Transverse colon (tissue), 4 donors: Measurements from ENCODE around the gene NKD2. TPM values are rescaled to one million over a fixed set of nuclear protein-coding genes. Genes with fewer than 3 reads are reported as not detected.

Experiments used
- DNase-seq: peaks from one replicate; pipeline ENCODE4 v3.0.0-alpha.2; 2019
- H3K27ac ChIP-seq, 4 donors: fragments of 200-600 bp; sonication (generic); 2 replicates each; pipeline ENCODE4 v1.5.1; 2016 to 2018; ENCODE audit warnings: inconsistent platforms in 4 of 4
- H3K27me3 ChIP-seq: fragments of 200-600 bp; sonication (generic); 2 replicates; pipeline ENCODE4 v1.5.1; 2017; ENCODE audit warnings: inconsistent platforms
- H3K36me3 ChIP-seq, 4 donors: fragments of 200-600 bp; sonication (generic); 2 replicates each; pipeline ENCODE4 v1.5.1; 2017 to 2019; ENCODE audit warnings: inconsistent platforms in 4 of 4
- H3K4me1 ChIP-seq, 4 donors: fragments of 200-600 bp; sonication (generic); 2 replicates each; pipeline ENCODE4 v1.5.1; 2017 to 2020; ENCODE audit warnings: inconsistent platforms in 4 of 4
- H3K4me3 ChIP-seq, 4 donors: fragments of 200-600 bp; sonication (generic); 1 replicate in 1 of 4; 2 replicates in 3 of 4; pipeline versions ENCODE4 v1.5.1 to v1.6.1; 2017 to 2019; ENCODE audit warnings: inconsistent platforms in 4 of 4
- H3K9me3 ChIP-seq, 2 donors: fragments of 200-600 bp; sonication (generic); 2 replicates each; pipeline ENCODE4 v1.5.1; 2017 to 2019; ENCODE audit warnings: inconsistent platforms in 2 of 2
- EP300 ChIP-seq: sonication (generic); formaldehyde crosslinking; IDR thresholded peaks from one replicate; pipeline ENCODE4 v1.6.1; 2017; ENCODE audit warnings: antibody characterized with exemption, low read depth
- POLR2A ChIP-seq: fragments of 450-650 bp; IDR thresholded peaks from one replicate; pipeline ENCODE4 v1.6.1; 2016; ENCODE audit warnings: antibody characterized with exemption, mild to moderate bottlenecking, moderate library complexity
- POLR2AphosphoS5 ChIP-seq, 3 donors: sonication (generic); formaldehyde crosslinking; IDR thresholded peaks; one replicate each; pipeline ENCODE4 v1.6.1; 2016; ENCODE audit warnings: antibody characterized with exemption in 3 of 3
- WGBS, 2 donors: methylation state at CpG; one replicate each; pipeline ENCODE4 v1.1.5; 2018; ENCODE audit warnings: low coverage in 1 of 2; 5-methylcytosine and 5-hydroxymethylcytosine counted together
- in situ Hi-C, 4 donors: fragments of 200-750 bp; cut with MboI; loops; one replicate each; pipeline versions ENCODE4 v1.15.0 to v1.15.1; 2017; ENCODE audit warnings: low sequenced_read_pairs in 3 of 4, low pct_ligation_motif_present in 1 of 4, low pct_unique_long_range_greater_than_20kb in 1 of 4
- intact Hi-C: fragments of 100-400 bp; cut with DNase I; formaldehyde crosslinking; loops from one replicate; pipeline ENCODE4 v1.15.1; 2023; ENCODE audit warnings: low total_unique reads
- total RNA-seq, 4 donors: library from RNA; depleted of rRNA; stranded (reverse); fragments of >200 nt; gene quantifications; one replicate each; pipeline ENCODE4 v1.1.0, GENCODE V29; 2016
- TF ChIP-seq, protein P1 (sequence below), 5 experiments: fragments of 200-600 bp in 3 of 5; fragments of 450-650 bp in 2 of 5; sonication (generic) in 3 of 5; IDR thresholded peaks; 1 replicate in 2 of 5; 2 replicates in 3 of 5; pipeline ENCODE4 v1.5.1; 2016 to 2017; ENCODE audit warnings: antibody characterized with exemption in 5 of 5, inconsistent platforms in 3 of 5, mild to moderate bottlenecking in 2 of 5, moderate library complexity in 1 of 5

Gene NKD2
- total RNA-seq, 4 donors from 2014 or later = 0.41 to 0.80 TPM; not detected in 2

DNA sequence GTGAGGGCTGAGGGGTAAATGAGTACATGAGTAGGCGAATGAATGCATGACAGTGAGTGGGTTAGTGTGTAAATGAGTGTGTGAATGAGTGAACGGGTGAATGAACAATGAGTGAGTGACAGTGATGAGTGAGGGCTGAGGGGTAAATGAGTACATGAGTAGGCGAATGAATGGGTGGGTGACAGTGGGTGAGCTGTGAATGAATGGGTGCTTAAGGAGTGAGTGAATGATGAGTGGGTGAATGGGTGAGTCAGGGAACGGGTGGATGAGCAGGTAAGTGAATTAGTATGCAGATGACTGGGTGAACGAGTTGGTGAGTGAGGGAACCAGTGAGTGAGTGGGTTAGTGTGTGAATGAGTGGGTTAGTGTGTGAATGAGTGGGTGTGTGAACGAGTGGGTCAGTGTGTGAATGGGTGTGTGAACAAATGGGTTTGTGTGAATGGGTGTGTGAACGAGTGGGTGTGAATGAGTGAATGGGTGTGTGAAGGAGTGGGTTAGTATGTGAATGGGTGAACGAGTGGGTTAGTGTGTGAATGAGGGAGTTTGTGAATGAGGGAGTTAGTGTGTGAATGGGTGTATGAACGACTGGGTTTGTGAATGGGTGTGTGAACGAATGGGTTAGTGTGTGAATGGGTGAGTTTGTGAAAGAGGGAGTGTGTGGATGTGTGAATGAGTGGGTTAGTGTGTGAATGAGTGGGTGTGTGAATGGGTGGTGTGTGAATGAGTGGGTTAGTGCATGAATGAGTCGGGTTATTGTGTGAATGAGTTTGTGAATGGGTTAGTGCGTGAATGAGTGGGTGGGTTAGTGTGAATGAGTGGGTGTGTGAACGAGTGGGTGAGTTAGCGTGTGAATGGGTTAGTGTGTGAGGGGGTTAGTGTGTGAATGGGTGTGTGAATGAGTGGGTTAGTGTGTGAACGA, 32.9 kb downstream of the NKD2 start:
- no peaks in the 10 kb centered on the region for H3K27me3 ChIP-seq
- H3K9me3 ChIP-seq = no peaks in the 10 kb centered on the region
- no peak overlapping the region for H3K27ac ChIP-seq
- WGBS, 2 donors = 77 to 81% methylated on average over 15 of the region's 15 CpGs
- TF ChIP-seq POLR2A (no peak), EP300 (no peak), POLR2AphosphoS5 (IDR thresholded peaks at IDR 0.05) (no peak)
- TF ChIP-seq, protein P1, sequence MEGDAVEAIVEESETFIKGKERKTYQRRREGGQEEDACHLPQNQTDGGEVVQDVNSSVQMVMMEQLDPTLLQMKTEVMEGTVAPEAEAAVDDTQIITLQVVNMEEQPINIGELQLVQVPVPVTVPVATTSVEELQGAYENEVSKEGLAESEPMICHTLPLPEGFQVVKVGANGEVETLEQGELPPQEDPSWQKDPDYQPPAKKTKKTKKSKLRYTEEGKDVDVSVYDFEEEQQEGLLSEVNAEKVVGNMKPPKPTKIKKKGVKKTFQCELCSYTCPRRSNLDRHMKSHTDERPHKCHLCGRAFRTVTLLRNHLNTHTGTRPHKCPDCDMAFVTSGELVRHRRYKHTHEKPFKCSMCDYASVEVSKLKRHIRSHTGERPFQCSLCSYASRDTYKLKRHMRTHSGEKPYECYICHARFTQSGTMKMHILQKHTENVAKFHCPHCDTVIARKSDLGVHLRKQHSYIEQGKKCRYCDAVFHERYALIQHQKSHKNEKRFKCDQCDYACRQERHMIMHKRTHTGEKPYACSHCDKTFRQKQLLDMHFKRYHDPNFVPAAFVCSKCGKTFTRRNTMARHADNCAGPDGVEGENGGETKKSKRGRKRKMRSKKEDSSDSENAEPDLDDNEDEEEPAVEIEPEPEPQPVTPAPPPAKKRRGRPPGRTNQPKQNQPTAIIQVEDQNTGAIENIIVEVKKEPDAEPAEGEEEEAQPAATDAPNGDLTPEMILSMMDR (IDR thresholded peaks at IDR 0.05) = no peak
- intact Hi-C loops = no loop called here
- H3K4me1 ChIP-seq = no peaks in the 10 kb centered on the region
- H3K36me3 ChIP-seq = no peaks in the 10 kb centered on the region
- H3K4me3 ChIP-seq = no peak overlapping the region
- no peak for DNase-seq
- in situ Hi-C loops = no loop called here

DNA sequence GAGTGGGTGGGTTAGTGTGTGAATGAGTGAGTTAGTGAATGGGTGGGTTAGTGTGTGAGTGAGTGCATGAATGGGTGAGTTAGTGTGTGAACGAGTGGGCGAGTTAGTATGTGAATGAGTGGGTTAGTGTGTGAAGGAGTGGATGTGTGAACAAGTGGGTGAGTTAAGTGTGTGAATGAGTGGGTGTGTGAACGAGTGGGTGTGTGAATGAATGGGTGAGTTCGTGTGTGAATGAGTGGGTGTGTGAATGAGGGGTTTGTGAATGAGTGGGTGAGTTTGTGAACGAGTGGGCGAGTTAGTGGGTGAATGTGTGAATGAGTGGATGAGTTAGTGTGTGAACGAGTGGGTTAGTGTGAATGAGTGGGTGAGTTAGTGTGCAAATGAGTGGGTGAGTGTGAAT, 34.0 kb downstream of the NKD2 start:
- H3K4me3 ChIP-seq = no peak overlapping the region
- no peak overlapping the region for H3K27ac ChIP-seq
- WGBS, 2 donors = 72 to 87% methylated on average over 7 of the region's 7 CpGs
- H3K9me3 ChIP-seq = no peaks in the 10 kb centered on the region
- intact Hi-C loops (no loop called here), in situ Hi-C loops (no loop called here)
- TF ChIP-seq, protein P1 (IDR thresholded peaks at IDR 0.05) = no peak
- TF ChIP-seq EP300 (no peak), POLR2A (no peak), POLR2AphosphoS5 (IDR thresholded peaks at IDR 0.05) (no peak)
- no peaks in the 10 kb centered on the region for H3K36me3 ChIP-seq
- no peak for DNase-seq
- no peaks in the 10 kb centered on the region for H3K4me1 ChIP-seq
- H3K27me3 ChIP-seq = no peaks in the 10 kb centered on the region

DNA sequence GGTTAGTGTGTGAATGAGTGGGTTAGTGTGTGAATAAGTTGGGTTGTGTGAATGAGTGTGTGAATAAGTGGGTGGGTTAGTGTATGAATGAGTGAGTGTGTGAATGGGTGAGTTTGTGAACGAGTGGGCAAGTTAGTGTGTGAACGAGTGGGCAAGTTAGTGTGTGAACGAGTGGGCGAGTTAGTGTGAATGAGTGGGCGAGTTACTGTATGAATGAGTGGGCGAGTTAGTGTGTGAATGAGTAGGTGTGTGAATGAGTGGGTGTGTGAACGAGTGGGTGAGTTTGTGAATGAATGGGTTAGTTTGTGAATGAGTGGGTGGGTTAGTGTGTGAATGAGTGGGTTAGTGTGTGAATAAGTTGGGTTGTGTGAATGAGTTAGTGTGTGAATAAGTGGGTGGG, 34.7 kb downstream of the NKD2 start:
- H3K36me3 ChIP-seq = no peaks in the 10 kb centered on the region
- no peak for DNase-seq
- intact Hi-C loops (no loop called here), in situ Hi-C loops (no loop called here)
- WGBS, 2 donors = 81 to 90% methylated on average over 7 of the region's 7 CpGs
- H3K4me3 ChIP-seq = no peak overlapping the region
- H3K27me3 ChIP-seq = no peaks in the 10 kb centered on the region
- H3K9me3 ChIP-seq = no peaks in the 10 kb centered on the region
- no peaks in the 10 kb centered on the region for H3K4me1 ChIP-seq
- TF ChIP-seq, protein P1 (IDR thresholded peaks at IDR 0.05) = no peak
- TF ChIP-seq POLR2A = no peak
- TF ChIP-seq POLR2AphosphoS5 (IDR thresholded peaks at IDR 0.05) = no peak
- TF ChIP-seq EP300 = no peak
- no peak overlapping the region for H3K27ac ChIP-seq

DNA sequence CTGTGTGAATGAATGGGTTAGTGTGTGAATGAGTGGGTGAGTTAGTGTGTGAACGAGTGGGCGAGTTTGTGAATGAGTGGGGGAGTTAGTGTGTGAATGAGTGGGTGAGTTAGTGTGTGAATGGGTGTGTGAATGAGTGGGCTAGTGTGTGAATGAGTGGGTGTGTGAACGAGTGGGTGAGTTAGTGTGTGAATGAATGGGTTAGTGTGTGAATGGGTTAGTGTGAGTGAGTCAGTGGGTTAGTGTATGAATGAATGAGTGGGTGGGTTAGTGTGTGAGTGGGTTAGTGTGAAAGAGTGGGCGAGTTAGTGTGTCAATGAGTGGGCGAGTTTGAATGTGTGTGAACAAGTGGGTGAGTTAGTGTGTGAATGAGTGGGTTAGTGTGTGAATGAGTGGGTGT, 35.5 kb downstream of the NKD2 start:
- no peaks in the 10 kb centered on the region for H3K36me3 ChIP-seq
- H3K9me3 ChIP-seq = no peaks in the 10 kb centered on the region
- TF ChIP-seq POLR2AphosphoS5 (IDR thresholded peaks at IDR 0.05) = no peak
- no peak for TF ChIP-seq EP300
- TF ChIP-seq, protein P1 (IDR thresholded peaks at IDR 0.05) = no peak
- no peak for TF ChIP-seq POLR2A
- 81 to 89% methylated on average over 5 of the region's 5 CpGs for WGBS, 2 donors
- intact Hi-C loops (no loop called here), in situ Hi-C loops (no loop called here)
- no peak for DNase-seq
- no peak overlapping the region for H3K27ac ChIP-seq
- no peaks in the 10 kb centered on the region for H3K4me1 ChIP-seq
- H3K4me3 ChIP-seq = no peak overlapping the region
- H3K27me3 ChIP-seq = no peaks in the 10 kb centered on the region
